ENCODE results near the gene MYO5B. TPM values are rescaled to one million over a fixed set of nuclear protein-coding genes. Genes with fewer than 3 reads are reported as not detected.

The MYO5B gene
- total RNA-seq, 1 donor from 2014 or later = 22.6 TPM

GRCh38 chr18:49924293-49924983 is 270.5 kb downstream of the MYO5B start:
- peaks cover 8% of the 10 kb centered on the region for H3K4me1 ChIP-seq
- H3K9me3 ChIP-seq = no peaks in the 10 kb centered on the region
- no peak overlapping the region for H3K27ac ChIP-seq
- H3K27me3 ChIP-seq = no peaks in the 10 kb centered on the region
- DNase-seq (ENCODE audit: extremely low spot score in 2 of 2) = no peak
- no peaks in the 10 kb centered on the region for H3K36me3 ChIP-seq
- TF ChIP-seq POLR2A (IDR thresholded peaks at IDR 0.05) (no peak), CTCF (IDR thresholded peaks at IDR 0.05) (no peak), POLR2AphosphoS5 (IDR thresholded peaks at IDR 0.05; ENCODE audit: insufficient read depth in 1 of 2, low read depth in 1 of 2) (no peak)
- H3K4me3 ChIP-seq = no peak overlapping the region
- intact Hi-C loops (cut with DNase I) = no loop called here

- intact Hi-C loops (cut with DNase I) = no loop called here
- Histone ChIP-seq H3K9me3 (no peaks in the 10 kb centered on the region), H3K27me3 (no peaks in the 10 kb centered on the region), H3K27ac (no peak overlapping the region), H3K4me3 (no peak overlapping the region), H3K4me1 (peaks cover 8% of the 10 kb centered on the region), H3K36me3 (no peaks in the 10 kb centered on the region)
- no peak for DNase-seq (ENCODE audit: extremely low spot score in 2 of 2)
- TF ChIP-seq POLR2AphosphoS5 (IDR thresholded peaks at IDR 0.05; ENCODE audit: insufficient read depth in 1 of 2, low read depth in 1 of 2) (no peak), POLR2A (IDR thresholded peaks at IDR 0.05) (no peak), CTCF (IDR thresholded peaks at IDR 0.05) (no peak)
Observed at GRCh38 chr18:49922228-49922627, 272.7 kb downstream of the MYO5B start.

- Histone ChIP-seq H3K9me3 (no peaks in the 10 kb centered on the region), H3K27ac (no peak overlapping the region), H3K4me1 (peaks cover 8% of the 10 kb centered on the region), H3K27me3 (no peaks in the 10 kb centered on the region), H3K36me3 (no peaks in the 10 kb centered on the region), H3K4me3 (no peak overlapping the region)
- no peak for TF ChIP-seq CTCF (IDR thresholded peaks at IDR 0.05)
- TF ChIP-seq POLR2AphosphoS5 (IDR thresholded peaks at IDR 0.05; ENCODE audit: insufficient read depth in 1 of 2, low read depth in 1 of 2) = no peak
- TF ChIP-seq POLR2A (IDR thresholded peaks at IDR 0.05) = no peak
- intact Hi-C loops (cut with DNase I) = no loop called here
- DNase-seq (ENCODE audit: extremely low spot score in 2 of 2) = no peak
Observed at GRCh38 chr18:49921318-49921985, 273.5 kb downstream of the MYO5B start.

GRCh38 chr18:49920731-49921130 is 274.2 kb downstream of the MYO5B start:
- H3K27me3 ChIP-seq = no peaks in the 10 kb centered on the region
- intact Hi-C loops (cut with DNase I) = no loop called here
- H3K4me3 ChIP-seq = no peak overlapping the region
- no peaks in the 10 kb centered on the region for H3K36me3 ChIP-seq
- no peak overlapping the region for H3K27ac ChIP-seq
- H3K4me1 ChIP-seq = peaks cover 8% of the 10 kb centered on the region
- TF ChIP-seq POLR2A (IDR thresholded peaks at IDR 0.05) (no peak), CTCF (IDR thresholded peaks at IDR 0.05) (no peak), POLR2AphosphoS5 (IDR thresholded peaks at IDR 0.05; ENCODE audit: insufficient read depth in 1 of 2, low read depth in 1 of 2) (no peak)
- no peaks in the 10 kb centered on the region for H3K9me3 ChIP-seq
- no peak for DNase-seq (ENCODE audit: extremely low spot score in 2 of 2)

- no peaks in the 10 kb centered on the region for H3K27me3 ChIP-seq
- no peaks in the 10 kb centered on the region for H3K36me3 ChIP-seq
- intact Hi-C loops (cut with DNase I) = no loop called here
- no peaks in the 10 kb centered on the region for H3K9me3 ChIP-seq
- TF ChIP-seq POLR2A (IDR thresholded peaks at IDR 0.05) (no peak), CTCF (IDR thresholded peaks at IDR 0.05) (no peak), POLR2AphosphoS5 (IDR thresholded peaks at IDR 0.05; ENCODE audit: insufficient read depth in 1 of 2, low read depth in 1 of 2) (no peak)
- no peak overlapping the region for H3K4me3 ChIP-seq
- peaks cover 8% of the 10 kb centered on the region for H3K4me1 ChIP-seq
- no peak overlapping the region for H3K27ac ChIP-seq
- DNase-seq (ENCODE audit: extremely low spot score in 2 of 2) = no peak
Observed at GRCh38 chr18:49917742-49918141, 277.2 kb downstream of the MYO5B start.
